Measurements from ENCODE around the gene CAPZB.

The CAPZB gene

DNA sequence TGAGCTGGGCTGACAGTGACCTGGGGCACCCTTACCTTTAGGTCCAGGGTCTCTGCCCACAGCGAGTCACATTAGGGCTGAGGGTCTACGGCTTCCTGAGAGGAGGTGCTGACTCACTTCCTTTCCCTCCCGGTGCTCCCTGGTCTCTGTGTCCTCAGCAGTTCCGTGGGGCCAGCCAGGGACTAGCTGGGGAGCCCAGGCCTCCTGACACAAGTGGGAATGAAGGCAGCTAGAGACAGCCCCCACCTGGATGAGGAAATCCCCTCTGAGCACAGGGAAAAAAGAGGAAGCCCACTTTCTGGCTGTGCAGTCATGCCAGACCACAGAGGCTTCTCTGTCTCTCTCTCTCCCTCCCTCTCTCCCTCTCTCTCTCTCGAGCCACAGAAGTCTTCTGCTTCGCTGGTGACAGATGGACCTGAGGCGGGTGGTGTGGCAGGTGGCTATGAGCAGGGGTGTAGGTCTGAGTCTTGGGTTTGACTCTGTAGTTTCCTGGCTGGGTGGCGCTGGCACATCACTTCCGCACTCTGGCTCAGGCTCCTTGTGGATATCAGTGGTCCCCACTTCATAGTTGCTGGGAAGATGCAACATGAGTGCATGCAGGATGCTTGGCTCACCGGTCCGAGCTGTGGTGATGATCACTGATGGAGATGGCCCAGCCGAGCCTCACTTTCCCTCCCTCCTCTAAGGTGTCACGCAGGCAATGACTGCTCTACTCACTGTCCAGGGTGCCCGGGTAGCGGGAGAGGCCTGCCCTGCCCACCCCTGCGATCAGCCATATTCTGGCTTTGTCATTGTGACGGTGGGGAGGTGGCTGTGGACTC is 169.8 kb downstream of the CAPZB start:
- TF ChIP-seq, protein P1, sequence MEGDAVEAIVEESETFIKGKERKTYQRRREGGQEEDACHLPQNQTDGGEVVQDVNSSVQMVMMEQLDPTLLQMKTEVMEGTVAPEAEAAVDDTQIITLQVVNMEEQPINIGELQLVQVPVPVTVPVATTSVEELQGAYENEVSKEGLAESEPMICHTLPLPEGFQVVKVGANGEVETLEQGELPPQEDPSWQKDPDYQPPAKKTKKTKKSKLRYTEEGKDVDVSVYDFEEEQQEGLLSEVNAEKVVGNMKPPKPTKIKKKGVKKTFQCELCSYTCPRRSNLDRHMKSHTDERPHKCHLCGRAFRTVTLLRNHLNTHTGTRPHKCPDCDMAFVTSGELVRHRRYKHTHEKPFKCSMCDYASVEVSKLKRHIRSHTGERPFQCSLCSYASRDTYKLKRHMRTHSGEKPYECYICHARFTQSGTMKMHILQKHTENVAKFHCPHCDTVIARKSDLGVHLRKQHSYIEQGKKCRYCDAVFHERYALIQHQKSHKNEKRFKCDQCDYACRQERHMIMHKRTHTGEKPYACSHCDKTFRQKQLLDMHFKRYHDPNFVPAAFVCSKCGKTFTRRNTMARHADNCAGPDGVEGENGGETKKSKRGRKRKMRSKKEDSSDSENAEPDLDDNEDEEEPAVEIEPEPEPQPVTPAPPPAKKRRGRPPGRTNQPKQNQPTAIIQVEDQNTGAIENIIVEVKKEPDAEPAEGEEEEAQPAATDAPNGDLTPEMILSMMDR (IDR thresholded peaks at IDR 0.05; ENCODE audit: low read depth, low read length, missing control alignments): no peak
- H3K4me3 ChIP-seq (ENCODE audit: low read depth, low read length): no peak overlapping the region
- in situ Hi-C loops (cut with HindIII; ENCODE audit: low sequenced_read_pairs): no loop called here
- DNase-seq (ENCODE audit: low read depth): no peak

DNA sequence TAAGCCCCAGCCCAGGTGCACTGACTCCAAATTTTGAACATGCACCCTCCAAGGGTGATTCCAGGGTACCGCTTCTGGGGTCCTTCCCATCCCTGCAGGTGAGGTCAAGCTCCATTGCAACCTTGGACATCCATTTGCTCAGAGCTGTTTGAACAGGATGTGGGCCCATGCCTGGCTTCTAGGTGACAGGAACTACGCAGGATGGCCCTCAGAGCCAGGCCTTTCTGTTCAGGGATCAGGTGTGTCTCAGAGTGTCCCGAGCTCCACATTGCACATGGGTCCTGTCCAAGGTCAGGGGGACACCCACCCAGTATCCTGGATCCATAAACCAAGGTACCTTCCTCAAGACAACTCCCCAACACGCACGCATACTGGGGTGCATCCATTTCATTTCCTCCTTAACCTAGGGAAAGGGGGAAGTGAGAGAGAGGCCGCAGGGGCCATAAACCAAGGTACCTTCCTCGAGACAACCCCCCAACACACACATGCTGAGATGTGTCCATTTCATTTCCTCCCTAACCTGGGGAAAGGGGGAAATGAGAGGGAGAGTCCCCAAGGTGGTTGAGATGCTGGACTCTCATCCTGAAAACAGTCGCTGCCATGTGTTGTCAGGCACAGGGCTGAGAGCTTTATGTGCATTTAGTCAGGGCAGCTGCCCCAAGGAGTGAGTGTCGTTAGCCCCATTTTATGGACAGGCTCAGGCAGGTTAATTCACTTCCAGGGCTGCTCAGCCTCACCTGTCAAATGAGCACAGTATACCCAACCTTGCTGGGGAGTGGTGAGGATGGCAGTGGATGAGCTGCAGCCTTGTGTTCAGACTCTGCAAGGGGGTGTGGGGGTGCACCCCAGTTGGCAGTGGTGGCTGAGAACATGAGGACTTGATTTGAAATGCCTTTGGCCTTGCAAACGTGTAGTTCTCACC is 171.1 kb downstream of the CAPZB start:
- in situ Hi-C loops (cut with HindIII; ENCODE audit: low sequenced_read_pairs): no loop called here
- no peak overlapping the region for H3K4me3 ChIP-seq (ENCODE audit: low read depth, low read length)
- TF ChIP-seq, protein P1 (IDR thresholded peaks at IDR 0.05; ENCODE audit: low read depth, low read length, missing control alignments): no peak
- DNase-seq (ENCODE audit: low read depth): no peak

DNA sequence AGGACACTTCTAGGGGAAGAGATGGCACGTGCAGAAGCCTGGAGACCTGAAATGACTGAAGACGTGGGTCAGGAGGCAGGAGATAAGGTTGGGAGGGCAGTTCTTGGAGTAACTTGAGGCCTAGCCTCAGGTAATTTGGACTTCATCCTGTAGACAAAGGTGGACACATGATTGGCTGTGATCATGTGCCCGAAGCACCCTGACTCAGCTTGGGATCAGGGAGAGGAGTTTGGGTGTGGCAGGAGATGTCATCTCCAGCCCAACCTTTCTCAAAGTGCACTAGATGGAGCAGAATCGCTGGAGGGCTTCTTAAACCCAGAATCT is 171.7 kb downstream of the CAPZB start:
- no peak overlapping the region for H3K4me3 ChIP-seq (ENCODE audit: low read depth, low read length)
- no peak for DNase-seq (ENCODE audit: low read depth)
- TF ChIP-seq, protein P1 (IDR thresholded peaks at IDR 0.05; ENCODE audit: low read depth, low read length, missing control alignments): no peak
- in situ Hi-C loops (cut with HindIII; ENCODE audit: low sequenced_read_pairs): no loop called here

DNA sequence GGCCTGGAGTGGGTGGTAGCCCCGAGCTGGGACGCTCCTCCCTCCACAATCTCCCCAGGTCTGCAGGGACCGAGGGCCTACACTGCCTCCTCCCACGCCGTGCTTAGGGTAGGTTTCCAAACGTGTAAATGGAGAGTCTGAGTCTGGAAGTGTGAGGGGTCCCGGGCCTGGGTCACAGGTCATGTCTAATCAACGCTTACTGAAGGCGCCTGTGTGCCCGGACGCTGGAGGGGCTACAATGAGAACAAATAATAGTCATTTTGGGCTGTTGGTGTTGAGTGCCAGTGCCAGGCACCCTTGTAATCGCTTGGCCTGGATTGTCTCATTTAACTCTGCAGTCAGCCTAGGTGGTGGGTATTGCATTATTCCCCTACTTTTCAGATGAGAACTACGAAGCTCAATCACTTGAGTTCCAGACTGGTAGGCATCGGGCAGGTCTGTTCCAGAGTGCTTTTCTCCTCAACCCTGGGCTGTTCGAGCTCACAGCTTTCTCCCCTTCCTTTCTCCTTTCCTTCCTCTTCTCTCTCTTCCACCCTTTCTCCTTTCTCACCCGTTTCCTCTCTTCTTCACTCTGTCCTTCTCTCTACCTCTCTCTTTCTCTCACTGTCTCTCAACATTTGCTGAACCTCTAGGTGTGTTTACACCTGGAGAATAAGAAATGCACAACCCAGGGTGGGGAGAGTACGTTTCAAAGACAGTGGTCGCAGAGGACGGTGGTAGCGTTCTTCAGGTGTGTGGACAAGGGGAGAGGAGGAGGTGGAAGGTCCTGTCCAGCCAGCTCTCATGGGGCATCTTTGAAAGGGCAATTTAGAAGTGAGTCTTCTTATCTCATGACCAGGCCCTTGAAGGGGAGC is 172.3 kb downstream of the CAPZB start:
- TF ChIP-seq, protein P1 (IDR thresholded peaks at IDR 0.05; ENCODE audit: low read depth, low read length, missing control alignments): no peak
- DNase-seq (ENCODE audit: low read depth): no peak
- in situ Hi-C loops (cut with HindIII; ENCODE audit: low sequenced_read_pairs): no loop called here
- peak overlapping the region; percentile 77 for H3K4me3 ChIP-seq (ENCODE audit: low read depth, low read length)

DNA sequence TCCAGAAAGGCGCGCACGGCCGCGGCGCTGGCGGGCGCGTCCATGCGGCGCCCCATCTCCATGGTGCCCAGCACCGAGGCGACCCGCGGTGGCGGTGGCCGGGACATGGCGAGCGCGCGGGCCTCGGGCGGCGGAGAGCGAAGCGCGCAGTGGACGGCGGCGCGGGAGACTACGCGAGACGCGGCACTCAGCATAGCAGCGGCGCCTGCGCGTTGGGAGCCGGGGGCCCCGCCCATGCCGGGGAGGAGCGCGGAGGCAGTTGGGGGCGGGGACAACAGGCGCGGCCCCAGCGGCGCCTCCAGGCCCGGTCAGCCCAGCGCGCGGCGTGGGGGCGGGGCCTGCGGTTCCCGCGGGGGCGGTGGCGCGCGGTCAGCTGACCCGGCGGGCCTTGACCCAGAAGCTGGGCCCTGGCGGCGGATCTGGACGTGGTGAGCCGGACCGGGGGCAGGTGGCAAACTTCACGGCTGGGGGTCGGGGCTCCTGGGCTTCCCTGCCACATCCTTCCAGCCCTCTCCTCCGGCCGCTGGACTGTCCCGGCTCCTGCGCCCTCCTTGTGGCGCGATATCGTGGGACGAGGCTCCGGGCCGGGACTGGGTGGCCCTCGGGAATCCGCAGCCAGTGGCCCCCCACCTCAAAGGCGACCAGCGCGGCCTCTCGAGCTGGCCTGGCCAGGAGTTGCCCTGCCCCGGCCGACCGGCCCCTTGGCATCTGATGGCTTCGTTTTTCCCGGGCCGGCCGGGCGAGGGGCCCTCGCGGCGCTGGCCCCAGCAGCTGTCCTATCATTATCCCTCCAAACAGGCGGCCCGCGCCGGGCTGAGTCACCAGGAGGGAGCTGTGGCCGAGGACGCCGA is 173.2 kb downstream of the CAPZB start, which contains the start of the genes AKR7A2 and SLC66A1:
Gene AKR7A2, minus strand, starts transcription at position 214 of the 851 bp plus-strand sequence. Its CDS starts 20 bp downstream, at position 194.
Gene SLC66A1, plus strand, starts transcription at position 396 of the 851 bp plus-strand sequence. CDS start 5,352 bp downstream, outside the sequence.
- peak within 1 kb of the TSS; percentile 77 for H3K4me3 ChIP-seq (ENCODE audit: low read depth, low read length)
- in situ Hi-C loops (cut with HindIII; ENCODE audit: low sequenced_read_pairs): no loop called here
- peak; percentile 71 for DNase-seq (ENCODE audit: low read depth)
- TF ChIP-seq, protein P1 (IDR thresholded peaks at IDR 0.05; ENCODE audit: low read depth, low read length, missing control alignments): no peak

Data from astrocyte of the cerebellum (primary cell).